COLO829 (cell line): ENCODE data around the gene USP49.
"Not testable (repeated sequence)": the region's sequence is repeated elsewhere in the genome, so short reads cannot be mapped to it uniquely, and the experiment has no call there.

Source experiments
- DNase-seq: peaks from one replicate; pipeline ENCODE4 v3.0.0; 2012; ENCODE audit warnings: low spot score

The USP49 gene

GRCh38 chr6:41779788-41780550 lies 115.2 kb downstream of the USP49 start, which contains the start of gene FRS3:
TSS of gene FRS3 (minus strand) at chr6:41779900. CDS start at chr6:41776987, 2,913 bp downstream.
- DNase-seq, result peak; percentile 97

GRCh38 chr6:41779336-41779735 lies 115.8 kb downstream of the USP49 start:
- DNase-seq, result no peak

- DNase-seq, result no peak
These were observed 116.3 kb downstream of the USP49 start for GRCh38 chr6:41778895-41779294.

- no peak for DNase-seq
These were observed 117.5 kb downstream of the USP49 start for GRCh38 chr6:41777551-41778285.

GRCh38 chr6:41775293-41775882 lies 119.8 kb downstream of the USP49 start:
- no peak for DNase-seq

GRCh38 chr6:41774841-41775240 lies 120.3 kb downstream of the USP49 start:
- no peak for DNase-seq

- no peak for DNase-seq
These were observed 123.9 kb downstream of the USP49 start for GRCh38 chr6:41771058-41771983.

- no peak for DNase-seq
These were observed 124.7 kb downstream of the USP49 start for GRCh38 chr6:41770381-41771057.

GRCh38 chr6:41769376-41769775 lies 125.8 kb downstream of the USP49 start:
- DNase-seq, result no peak

GRCh38 chr6:41768545-41769308 lies 126.4 kb downstream of the USP49 start:
- DNase-seq, result no peak

GRCh38 chr6:41767112-41767833 lies 127.9 kb downstream of the USP49 start:
- peak; percentile 62 for DNase-seq

- not testable (repeated sequence) for DNase-seq
These were observed 129.0 kb downstream of the USP49 start for GRCh38 chr6:41766043-41766664.

GRCh38 chr6:41763470-41763869 lies 131.7 kb downstream of the USP49 start:
- peak; percentile 48 for DNase-seq

GRCh38 chr6:41759905-41760579 lies 135.1 kb downstream of the USP49 start:
- DNase-seq, result no peak

GRCh38 chr6:41759106-41759904 lies 135.9 kb downstream of the USP49 start:
- no peak for DNase-seq

- DNase-seq, result no peak
These were observed 136.5 kb downstream of the USP49 start for GRCh38 chr6:41758641-41759035.

- no peak for DNase-seq
These were observed 137.1 kb downstream of the USP49 start for GRCh38 chr6:41757931-41758640.
